ENCODE results near the gene KCNG3.

The KCNG3 gene

GRCh38 chr2:42503291-42503690 is 9.5 kb upstream of the KCNG3 start:
- no peak for TF ChIP-seq CTCF (IDR thresholded peaks at IDR 0.05; ENCODE audit: low read depth, low read length)
- no peak overlapping the region for H3K4me3 ChIP-seq (ENCODE audit: low read depth, low read length)

GRCh38 chr2:42498497-42498896 is 4.7 kb upstream of the KCNG3 start:
- no peak for TF ChIP-seq CTCF (IDR thresholded peaks at IDR 0.05; ENCODE audit: low read depth, low read length)
- no peak overlapping the region for H3K4me3 ChIP-seq (ENCODE audit: low read depth, low read length)

GRCh38 chr2:42495611-42496010 is 1.8 kb upstream of the KCNG3 start:
- no peak overlapping the region for H3K4me3 ChIP-seq (ENCODE audit: low read depth, low read length)
- no peak for TF ChIP-seq CTCF (IDR thresholded peaks at IDR 0.05; ENCODE audit: low read depth, low read length)

- H3K4me3 ChIP-seq (ENCODE audit: low read depth, low read length): no peak overlapping the region; the same call in 1 of the 2 replicates
These were observed 1.4 kb upstream of the KCNG3 start for GRCh38 chr2:42495234-42495581.

GRCh38 chr2:42494355-42495233 is 812 bp upstream of the KCNG3 start:
- peak overlapping the region; percentile 62 for H3K4me3 ChIP-seq (ENCODE audit: low read depth, low read length)

More at GRCh38 chr2:42495234-42495581, 1.4 kb upstream of the KCNG3 start:
- TF ChIP-seq CTCF (IDR thresholded peaks at IDR 0.05; ENCODE audit: low read depth, low read length): no peak

GRCh38 chr2:42492691-42493467 is 903 bp downstream of the KCNG3 start:
- H3K4me3 ChIP-seq (ENCODE audit: low read depth, low read length): no peak overlapping the region
- TF ChIP-seq CTCF (IDR thresholded peaks at IDR 0.05; ENCODE audit: low read depth, low read length): no peak

More at GRCh38 chr2:42494355-42495233, 812 bp upstream of the KCNG3 start:
- TF ChIP-seq CTCF (IDR thresholded peaks at IDR 0.05; ENCODE audit: low read depth, low read length): peak; percentile 83

GRCh38 chr2:42488297-42488696 is 5.5 kb downstream of the KCNG3 start:
- no peak overlapping the region for H3K4me3 ChIP-seq (ENCODE audit: low read depth, low read length)
- TF ChIP-seq CTCF (IDR thresholded peaks at IDR 0.05; ENCODE audit: low read depth, low read length): no peak
